HG02981 (cell line): ENCODE results near the gene VCX.
"Not testable (repeated sequence)": the region's sequence is repeated elsewhere in the genome, so short reads cannot be mapped to it uniquely, and the experiment has no call there.

Experiments used
- ATAC-seq: cut with Tn5 transposase; IDR thresholded peaks from one replicate; pipeline ENCODE4 v1.9.1; 2021; ENCODE audit warnings: mild to moderate bottlenecking, moderate library complexity; ENCODE audit not compliant: unreplicated experiment

Gene VCX

GRCh38 chrX:7842871-7843270 lies at the start of gene VCX:
Gene VCX, plus strand, starts transcription at chrX:7843171. Its CDS starts 33 bp downstream, at chrX:7843204.
- ATAC-seq, result not testable (repeated sequence)

DNA sequence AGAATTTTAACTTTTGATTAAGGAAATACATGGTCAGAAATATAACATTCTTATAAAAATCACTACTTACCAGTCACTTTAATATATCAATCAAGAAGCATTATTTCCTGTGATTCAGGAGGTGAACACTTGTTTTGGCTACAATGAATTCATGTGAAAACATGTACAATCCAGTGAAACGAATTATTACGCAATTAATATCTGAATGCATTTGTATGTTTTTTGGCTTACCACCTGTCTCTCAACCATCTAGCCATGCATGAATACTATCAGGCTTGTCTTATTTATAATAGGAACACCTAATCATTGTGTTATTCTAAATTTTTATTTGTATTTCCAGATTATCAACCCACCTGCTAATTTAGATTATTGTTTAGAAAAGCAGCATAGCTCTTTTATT lies 44.6 kb upstream of the VCX start:
- ATAC-seq, result no peak

GRCh38 chrX:7801711-7802110 lies 41.3 kb upstream of the VCX start:
- ATAC-seq, result no peak

- no peak for ATAC-seq
These were observed 27.7 kb upstream of the VCX start for GRCh38 chrX:7815166-7815805.

- ATAC-seq, result no peak
These were observed 14.4 kb upstream of the VCX start for GRCh38 chrX:7828594-7828993.

- ATAC-seq, result no peak
These were observed 1.7 kb upstream of the VCX start for GRCh38 chrX:7841084-7841805.

DNA sequence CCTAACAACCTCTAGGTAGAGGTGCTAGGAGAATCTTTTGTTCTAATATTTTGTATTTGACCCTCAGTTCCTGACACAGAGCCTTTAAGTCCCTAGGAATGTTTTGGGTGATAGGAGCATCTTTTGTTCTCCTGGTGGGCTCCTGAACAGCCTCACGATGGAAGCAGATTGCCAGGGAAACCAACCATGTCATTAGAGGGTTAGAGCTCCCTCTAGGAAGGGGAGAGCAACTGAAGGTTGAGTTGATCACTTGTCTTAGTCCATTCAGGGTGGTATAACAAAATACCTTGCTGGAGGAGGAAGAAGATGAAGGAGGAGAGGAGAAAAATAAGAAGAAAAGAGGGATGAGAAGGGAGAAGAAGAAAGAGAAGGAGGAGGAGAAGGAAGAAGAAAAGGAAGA lies 9.2 kb downstream of the VCX start:
- ATAC-seq, result no peak

DNA sequence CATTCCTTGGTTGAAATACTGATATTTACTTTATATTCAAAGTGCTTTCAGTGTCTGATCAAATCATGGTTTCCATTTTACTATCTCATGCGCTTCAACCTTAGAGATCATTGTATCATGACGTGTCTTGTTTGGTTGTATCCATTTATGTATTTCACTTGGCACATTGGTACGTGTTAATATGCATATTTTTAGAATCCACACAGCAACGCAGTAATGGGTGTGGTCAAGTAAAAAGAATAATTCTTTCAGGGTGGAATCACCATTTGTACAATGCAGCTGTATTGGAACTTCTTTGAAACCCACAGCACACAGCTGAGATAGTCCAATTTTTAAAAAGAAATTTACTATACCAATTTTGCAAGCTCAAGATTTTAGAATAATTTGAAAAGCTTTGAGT lies 29.1 kb downstream of the VCX start:
- no peak for ATAC-seq

DNA sequence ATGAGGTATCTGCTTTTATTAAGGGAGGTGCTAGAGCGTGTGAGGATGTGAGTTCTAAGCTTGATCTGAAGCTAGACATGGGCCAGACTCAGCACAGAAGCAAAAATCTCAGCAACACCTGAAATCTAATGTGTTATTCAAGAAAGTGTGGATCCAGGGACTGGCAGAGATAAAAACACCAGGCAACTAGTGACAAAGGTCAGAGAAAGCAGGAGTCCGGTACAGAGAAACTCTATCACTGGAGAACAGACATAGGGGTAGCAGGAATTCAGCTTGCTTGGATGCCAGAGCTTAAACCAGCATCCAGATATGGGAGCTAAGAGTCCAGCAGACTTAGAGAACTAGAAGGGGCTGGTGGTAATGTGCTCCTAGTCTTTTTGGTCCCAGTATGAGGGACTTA lies 34.0 kb downstream of the VCX start:
- ATAC-seq, result no peak

GRCh38 chrX:7889135-7889534 lies 46.2 kb downstream of the VCX start:
- ATAC-seq, result peak; percentile 71

DNA sequence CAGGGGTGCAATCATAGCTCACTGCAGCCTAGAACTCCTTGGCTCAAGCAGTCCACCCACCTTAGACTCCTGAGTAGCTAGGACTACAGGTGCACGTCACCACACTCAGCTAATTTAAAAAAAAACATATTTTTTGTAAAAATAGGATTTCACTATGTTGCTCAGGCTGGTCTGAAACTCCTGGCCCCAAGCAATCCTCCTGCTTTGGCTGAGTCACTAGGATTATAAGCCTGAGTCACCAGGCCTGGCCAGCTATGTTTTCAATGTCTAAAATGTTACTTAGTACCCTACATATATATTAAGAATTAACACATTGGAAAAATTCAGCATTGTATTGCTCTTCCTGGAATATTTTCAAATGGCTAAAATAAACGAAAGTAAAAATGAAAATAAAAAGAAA lies 46.7 kb downstream of the VCX start:
- peak; percentile 20 for ATAC-seq

DNA sequence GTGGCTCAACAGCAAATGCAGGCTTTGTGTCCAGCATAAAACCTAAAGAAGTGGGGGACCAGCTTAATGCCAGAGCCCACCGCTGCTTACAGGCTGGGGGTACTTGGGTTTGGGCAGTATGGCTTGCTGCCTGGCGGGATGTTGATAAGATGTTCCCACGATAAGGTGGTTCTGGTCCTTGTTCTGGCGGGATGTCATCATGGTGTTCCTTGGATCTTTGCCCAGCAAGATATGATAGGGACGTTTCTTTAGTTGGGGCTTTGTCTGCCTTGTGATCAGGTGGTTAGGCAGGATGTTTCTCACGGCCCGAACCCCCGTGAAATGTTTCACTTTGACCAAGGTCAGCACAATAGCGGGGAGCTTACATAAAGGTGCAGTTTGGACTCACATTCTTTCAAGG lies 49.0 kb downstream of the VCX start:
- no peak for ATAC-seq
